Hematopoietic multipotent progenitor cell treated with erythropoietin and hydrocortisone succinate and interleukin-3 and kit ligand, for 17 days (in vitro differentiated cells): ENCODE results near the gene BARX2.

ENCODE experiments used
- DNase-seq: peaks from one replicate; pipeline ENCODE4 v3.0.0-alpha.2; 2015; ENCODE audit warnings: low spot score

BARX2 gene

DNA sequence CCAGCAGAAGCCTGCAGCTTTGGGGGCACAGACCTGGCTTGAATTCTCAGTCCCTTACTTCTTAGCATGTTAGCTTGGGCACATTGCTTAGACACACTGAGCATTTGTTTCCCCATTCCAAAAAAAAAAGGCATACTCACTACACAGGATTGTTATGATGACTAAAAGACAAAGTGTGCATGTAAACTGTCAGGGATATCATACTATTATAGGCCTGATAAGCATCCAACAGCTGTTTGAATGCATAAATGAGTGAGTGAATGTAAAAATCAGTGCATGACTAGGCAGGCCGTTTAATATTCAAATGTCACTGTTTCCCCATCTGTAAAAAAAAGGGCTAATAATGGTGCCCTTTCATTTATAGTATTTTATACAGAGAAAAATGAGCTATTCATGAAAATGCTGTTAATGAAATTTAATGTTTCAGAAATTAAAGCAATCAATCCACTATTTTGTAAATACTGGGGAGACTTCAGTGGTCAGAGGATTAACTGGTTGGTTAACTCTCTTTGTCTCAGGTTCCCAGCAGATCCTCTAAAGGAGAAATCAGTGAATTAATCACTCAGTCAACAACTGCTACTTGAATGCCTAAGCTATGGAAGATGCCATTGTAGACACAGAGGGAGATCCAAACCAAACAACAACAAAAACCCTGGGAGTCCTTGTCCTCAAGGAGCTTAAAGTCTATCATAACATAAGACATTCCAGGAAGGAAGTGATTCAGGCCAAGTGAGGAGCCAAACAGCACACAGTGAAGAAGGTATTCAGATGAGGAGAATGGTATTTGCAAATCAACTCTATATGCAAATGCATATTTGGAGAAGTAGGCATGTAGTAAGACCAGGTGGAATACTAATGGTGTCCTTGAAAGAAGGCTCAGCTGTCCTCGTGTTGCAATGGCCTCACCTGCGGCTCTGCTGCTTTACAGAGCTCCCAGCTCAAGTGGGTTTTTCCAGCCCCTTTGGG is 26.8 kb downstream of the BARX2 start:
- no peak for DNase-seq

DNA sequence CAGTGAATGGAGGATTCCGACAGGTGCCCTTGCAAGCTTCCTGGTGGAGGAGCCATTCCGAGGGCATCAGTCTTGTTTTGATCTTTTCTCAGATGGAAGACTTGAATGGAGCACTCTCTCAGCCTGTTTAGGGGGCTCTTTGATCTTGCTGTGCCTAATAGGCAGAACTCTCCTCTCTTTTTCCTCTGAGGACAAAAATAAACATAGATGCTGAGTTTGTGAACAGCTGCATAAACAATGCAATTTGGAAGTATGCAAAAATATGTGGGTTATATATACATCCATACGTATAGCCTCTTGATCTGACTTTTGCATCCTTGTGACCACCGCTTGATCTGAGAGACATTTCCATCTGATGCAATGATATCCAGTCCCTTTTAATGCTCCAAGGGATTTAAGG is 29.1 kb downstream of the BARX2 start:
- DNase-seq: no peak

- DNase-seq: no peak
Observed at GRCh38 chr11:129408865-129409444, 33.3 kb downstream of the BARX2 start.

GRCh38 chr11:129410395-129410960 is 34.8 kb downstream of the BARX2 start:
- no peak for DNase-seq

DNA sequence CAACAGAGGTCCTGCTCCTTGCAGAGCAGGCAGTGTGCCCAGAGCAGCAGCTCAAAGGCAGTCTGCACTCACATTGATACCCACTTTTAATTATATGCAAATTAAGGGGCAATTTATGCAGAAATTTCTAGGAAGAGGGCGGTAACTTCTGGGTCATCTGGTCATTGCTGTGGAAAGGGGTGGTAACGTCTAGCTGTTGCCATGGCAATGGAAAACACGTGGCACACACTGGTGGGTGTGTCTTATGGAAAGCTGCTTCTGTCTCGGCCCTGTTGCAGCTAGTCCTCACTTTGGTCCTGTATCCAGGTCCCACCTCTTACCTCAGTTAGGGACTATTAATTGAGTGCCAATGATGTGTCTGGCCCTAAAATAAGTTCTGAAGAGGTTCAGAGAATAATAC is 36.8 kb downstream of the BARX2 start:
- no peak for DNase-seq

- DNase-seq: no peak
Observed at GRCh38 chr11:129414144-129414872, 38.7 kb downstream of the BARX2 start.

- no peak for DNase-seq
Observed at GRCh38 chr11:129416080-129416820, 40.6 kb downstream of the BARX2 start.

GRCh38 chr11:129417458-129417857 is 41.8 kb downstream of the BARX2 start:
- DNase-seq: no peak

GRCh38 chr11:129418039-129418438 is 42.4 kb downstream of the BARX2 start:
- no peak for DNase-seq

DNA sequence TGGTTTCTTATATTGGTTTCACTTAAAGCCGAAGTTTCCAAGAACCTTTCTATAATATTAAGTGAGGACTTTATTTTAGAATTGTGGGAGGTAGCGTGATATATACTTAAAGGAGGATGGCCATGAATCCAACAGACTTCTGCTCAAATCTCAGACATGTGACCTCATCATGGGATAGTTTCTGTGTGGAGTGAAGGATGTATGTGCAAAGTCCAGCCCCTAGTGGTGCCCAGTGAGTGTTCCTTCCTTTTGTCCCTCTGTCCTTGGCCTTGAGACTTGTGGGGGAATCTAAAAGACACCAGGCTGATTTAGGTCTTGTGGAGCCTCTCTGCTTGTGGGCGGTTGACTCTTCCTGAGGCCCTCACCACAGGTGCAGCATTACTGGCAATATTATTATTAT is 43.7 kb downstream of the BARX2 start:
- no peak for DNase-seq

DNA sequence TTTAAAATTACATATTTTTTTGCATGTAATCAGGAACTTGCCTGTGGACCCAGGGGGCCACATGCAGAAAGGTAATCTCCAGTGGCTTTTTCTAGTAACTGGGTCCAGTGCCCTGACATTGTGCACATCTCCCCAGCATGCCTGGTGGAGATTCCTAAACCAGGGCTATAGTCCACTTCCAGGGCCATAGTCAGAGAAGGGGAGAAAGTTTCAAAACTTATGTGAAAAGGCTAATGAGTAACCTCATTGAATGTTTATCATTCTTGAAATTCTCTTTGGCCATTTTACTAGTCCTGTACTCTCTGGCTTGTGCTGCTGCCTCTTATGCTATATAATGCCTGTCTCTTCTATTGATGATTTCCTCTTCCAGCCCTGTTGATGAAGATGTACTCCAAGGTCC is 47.8 kb downstream of the BARX2 start:
- DNase-seq: no peak

DNA sequence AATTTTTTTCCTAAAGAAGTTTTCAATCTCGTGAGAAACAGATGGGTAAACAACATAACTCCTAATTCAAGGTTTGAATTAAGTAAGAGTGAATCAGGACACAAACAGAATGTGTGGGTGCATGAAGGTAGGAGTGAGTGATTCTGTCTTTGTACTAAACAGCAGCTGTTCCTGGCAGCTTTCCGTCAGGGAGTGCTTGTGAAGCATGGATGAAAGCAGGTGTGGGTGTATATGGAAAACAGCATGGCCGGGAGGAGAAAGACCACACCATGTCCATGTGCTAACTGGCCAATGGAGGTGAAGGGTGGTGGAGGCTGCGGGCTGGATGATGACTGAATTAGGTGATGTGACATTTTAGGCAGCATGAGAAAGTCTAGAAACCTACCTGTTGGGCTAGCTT is 49.6 kb downstream of the BARX2 start:
- no peak for DNase-seq

DNA sequence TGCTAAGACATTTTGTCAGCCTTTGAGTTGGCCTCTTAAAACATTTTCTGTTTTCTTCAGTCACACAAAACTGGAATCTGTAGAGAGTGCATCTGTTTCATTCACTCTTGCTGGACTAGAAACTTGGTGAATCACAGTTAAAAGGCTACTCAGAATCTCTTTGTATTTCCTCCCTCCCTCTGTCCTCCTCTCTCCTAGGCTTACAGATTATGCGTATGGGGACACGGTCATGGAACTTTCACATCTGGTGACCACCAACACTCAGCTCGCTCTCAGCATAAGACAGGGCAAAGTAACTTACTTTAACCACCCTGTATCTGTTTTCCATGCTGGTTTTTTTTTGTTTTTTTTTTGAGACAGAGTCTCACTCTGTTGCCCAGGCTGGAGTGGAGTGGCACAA is 50.4 kb downstream of the BARX2 start:
- DNase-seq: no peak

- no peak for DNase-seq
Observed at GRCh38 chr11:129426776-129427175, 51.1 kb downstream of the BARX2 start.

GRCh38 chr11:129427376-129427775 is 51.7 kb downstream of the BARX2 start:
- no peak for DNase-seq

DNA sequence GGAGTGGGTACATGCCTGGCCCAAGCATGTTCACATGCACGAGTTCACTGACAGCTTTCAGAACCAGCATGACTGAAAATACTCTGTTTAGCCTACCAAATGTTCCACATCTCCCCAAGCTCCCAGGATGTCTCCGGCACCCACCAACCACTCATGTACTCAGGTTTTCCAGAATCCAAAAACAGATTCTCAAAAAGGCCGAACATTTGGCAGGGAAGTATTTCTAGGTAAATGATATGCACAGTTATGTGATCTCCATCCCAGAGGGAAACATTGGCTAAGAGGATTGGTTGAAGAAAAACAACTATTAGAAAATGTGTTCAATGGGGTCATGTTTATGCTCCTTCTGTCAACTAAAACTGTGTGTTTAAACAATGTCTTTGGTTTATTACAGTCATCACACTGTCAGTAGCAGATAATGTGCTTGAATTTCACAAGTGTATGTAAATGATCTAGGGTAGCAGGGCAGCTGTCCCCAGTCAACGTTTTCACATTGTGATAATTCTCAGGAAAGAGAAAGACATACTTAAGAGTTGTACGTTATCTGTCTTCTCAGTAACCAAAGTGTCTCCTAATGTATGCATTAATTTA is 52.3 kb downstream of the BARX2 start:
- no peak for DNase-seq

DNA sequence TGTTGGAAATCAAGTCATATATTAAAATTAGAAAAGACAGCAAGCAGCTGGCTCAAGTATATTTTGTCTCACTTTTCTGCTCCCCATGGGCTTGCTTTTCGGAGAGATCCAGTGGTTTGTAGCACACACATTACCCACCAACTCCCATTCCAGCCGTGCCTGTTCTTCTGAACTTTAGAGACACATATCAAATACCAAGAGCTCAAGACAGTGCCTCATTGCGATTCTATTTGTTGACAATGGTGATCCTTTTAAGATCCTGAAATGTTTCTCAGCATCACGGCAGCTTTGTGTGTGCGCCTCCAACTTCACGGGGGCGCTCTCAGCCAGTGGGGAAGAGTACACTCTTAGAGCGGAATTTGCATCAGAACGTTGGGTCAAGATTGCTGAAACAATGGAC is 52.9 kb downstream of the BARX2 start:
- DNase-seq: no peak

GRCh38 chr11:129434641-129435498 is 59.2 kb downstream of the BARX2 start:
- DNase-seq: no peak

- DNase-seq: no peak
Observed at GRCh38 chr11:129435499-129436245, 60.0 kb downstream of the BARX2 start.

DNA sequence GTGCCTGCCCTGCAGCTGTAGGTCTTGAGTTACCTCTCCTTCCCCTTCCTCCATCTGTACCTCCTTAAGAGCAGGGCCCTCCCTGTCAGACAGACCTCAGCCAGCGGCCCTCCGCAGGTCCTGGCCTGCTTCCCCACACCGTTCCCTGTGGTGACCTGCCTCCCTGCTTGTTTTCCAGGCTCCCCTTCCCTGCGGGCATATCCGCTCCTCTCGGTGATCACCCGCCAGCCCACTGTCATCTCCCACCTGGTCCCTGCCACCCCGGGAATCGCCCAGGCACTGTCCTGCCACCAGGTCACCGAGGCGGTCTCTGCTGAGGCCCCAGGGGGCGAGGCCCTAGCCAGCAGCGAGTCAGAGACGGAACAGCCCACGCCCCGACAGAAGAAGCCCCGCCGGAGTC is 60.9 kb downstream of the BARX2 start:
- DNase-seq: no peak
